Type B pancreatic cell (in vitro differentiated cells): ENCODE data around the gene EN1. TPM values are rescaled to one million over a fixed set of nuclear protein-coding genes. Genes with fewer than 3 reads are reported as not detected.

Experiments used
- DNase-seq: peaks from one replicate; pipeline ENCODE4 v3.0.0; 2021; ENCODE audit warnings: mixed read lengths; ENCODE audit not compliant: unreplicated experiment; ENCODE audit errors: extremely low spot score
- H3K27ac Mint-ChIP-seq: 2 replicates; pipeline ENCODE4 v1.8.0; 2021; ENCODE audit warnings: mild to moderate bottlenecking, mixed read lengths
- H3K27me3 Mint-ChIP-seq: 2 replicates; pipeline ENCODE4 v1.8.0; 2021; ENCODE audit warnings: mixed read lengths
- H3K36me3 Mint-ChIP-seq: 2 replicates; pipeline ENCODE4 v1.8.0; 2021; ENCODE audit warnings: mixed read lengths
- H3K4me1 Mint-ChIP-seq: one replicate; pipeline ENCODE4 v1.8.0; 2021; ENCODE audit warnings: mixed read lengths; ENCODE audit not compliant: unreplicated experiment
- H3K4me3 Mint-ChIP-seq: 2 replicates; pipeline ENCODE4 v1.8.0; 2021; ENCODE audit warnings: mild to moderate bottlenecking, mixed read lengths
- H3K9me3 Mint-ChIP-seq: 2 replicates; pipeline ENCODE4 v1.8.0; 2021; ENCODE audit warnings: mixed read lengths
- total RNA-seq: library from RNA; stranded (reverse); gene quantifications from 2 replicates; pipeline ENCODE4 v1.2.1, GENCODE V29; 2021; ENCODE audit warnings: low replicate concordance
- TF ChIP-seq, protein P1 (sequence below): fragments of 200-600 bp; sonication (generic); conservative IDR thresholded peaks from 2 replicates; pipeline ENCODE4 v1.5.0; 2021; ENCODE audit warnings: antibody characterized with exemption, mild to moderate bottlenecking

EN1 gene
- total RNA-seq, 1 donor from 2014 or later: 2.7 TPM

GRCh38 chr2:118858485-118859156 lies 11.2 kb upstream of the EN1 start:
- Mint-ChIP-seq H3K27ac (no peak overlapping the region), H3K4me1 (no peaks in the 10 kb centered on the region), H3K9me3 (no peaks in the 10 kb centered on the region), H3K36me3 (no peaks in the 10 kb centered on the region), H3K4me3 (no peak overlapping the region), H3K27me3 (peaks cover 100% of the 10 kb centered on the region)
- TF ChIP-seq, protein P1, sequence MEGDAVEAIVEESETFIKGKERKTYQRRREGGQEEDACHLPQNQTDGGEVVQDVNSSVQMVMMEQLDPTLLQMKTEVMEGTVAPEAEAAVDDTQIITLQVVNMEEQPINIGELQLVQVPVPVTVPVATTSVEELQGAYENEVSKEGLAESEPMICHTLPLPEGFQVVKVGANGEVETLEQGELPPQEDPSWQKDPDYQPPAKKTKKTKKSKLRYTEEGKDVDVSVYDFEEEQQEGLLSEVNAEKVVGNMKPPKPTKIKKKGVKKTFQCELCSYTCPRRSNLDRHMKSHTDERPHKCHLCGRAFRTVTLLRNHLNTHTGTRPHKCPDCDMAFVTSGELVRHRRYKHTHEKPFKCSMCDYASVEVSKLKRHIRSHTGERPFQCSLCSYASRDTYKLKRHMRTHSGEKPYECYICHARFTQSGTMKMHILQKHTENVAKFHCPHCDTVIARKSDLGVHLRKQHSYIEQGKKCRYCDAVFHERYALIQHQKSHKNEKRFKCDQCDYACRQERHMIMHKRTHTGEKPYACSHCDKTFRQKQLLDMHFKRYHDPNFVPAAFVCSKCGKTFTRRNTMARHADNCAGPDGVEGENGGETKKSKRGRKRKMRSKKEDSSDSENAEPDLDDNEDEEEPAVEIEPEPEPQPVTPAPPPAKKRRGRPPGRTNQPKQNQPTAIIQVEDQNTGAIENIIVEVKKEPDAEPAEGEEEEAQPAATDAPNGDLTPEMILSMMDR: no peak
- peak; percentile 64 for DNase-seq

GRCh38 chr2:118857677-118858484 lies 10.4 kb upstream of the EN1 start:
- Mint-ChIP-seq H3K9me3 (no peaks in the 10 kb centered on the region), H3K4me3 (peak overlapping the region; percentile 18), H3K27ac (no peak overlapping the region), H3K4me1 (no peaks in the 10 kb centered on the region), H3K36me3 (no peaks in the 10 kb centered on the region), H3K27me3 (peaks cover 100% of the 10 kb centered on the region)
- TF ChIP-seq, protein P1: no peak
- peak; percentile 36 for DNase-seq

DNA sequence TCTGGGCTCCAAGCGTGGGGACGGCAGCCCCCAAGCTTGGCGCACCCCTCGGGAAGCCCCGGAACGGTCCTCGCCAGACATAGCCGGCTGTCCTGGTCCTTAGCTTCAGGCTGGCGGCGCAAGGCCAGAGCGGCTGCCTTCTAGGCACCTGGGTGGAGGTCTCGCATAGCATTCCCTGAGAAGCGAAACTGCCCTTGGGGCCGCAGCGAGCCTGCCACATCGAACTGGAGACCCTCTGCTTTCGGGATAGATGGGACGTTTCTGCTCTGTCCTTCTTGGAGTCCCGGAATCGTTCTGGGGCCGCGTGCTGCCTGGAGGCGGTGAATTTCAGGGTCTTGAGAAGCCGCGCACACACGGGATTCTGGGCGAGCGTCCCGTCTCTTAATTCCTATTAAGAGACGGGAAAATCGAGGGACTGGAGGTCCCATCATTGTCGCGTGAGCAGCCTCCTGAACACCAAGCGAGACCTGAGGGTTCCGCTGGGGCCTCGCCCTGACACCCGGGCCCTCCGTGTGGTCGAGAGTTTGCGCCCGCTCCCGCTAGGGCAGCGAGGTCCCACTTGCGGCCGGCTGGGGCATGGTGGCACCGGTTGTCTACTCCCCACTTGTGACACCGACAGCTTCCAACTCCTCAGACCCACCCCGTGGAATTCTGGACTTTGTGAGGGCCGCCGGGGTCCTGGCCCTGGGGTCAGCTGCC lies 9.7 kb upstream of the EN1 start:
- peaks cover 100% of the 10 kb centered on the region for H3K27me3 Mint-ChIP-seq
- no peaks in the 10 kb centered on the region for H3K36me3 Mint-ChIP-seq
- DNase-seq: peak; percentile 64
- no peak overlapping the region for H3K27ac Mint-ChIP-seq
- H3K4me1 Mint-ChIP-seq: no peaks in the 10 kb centered on the region
- H3K4me3 Mint-ChIP-seq: no peak overlapping the region
- TF ChIP-seq, protein P1: no peak
- no peaks in the 10 kb centered on the region for H3K9me3 Mint-ChIP-seq

GRCh38 chr2:118856330-118856977 lies 9.0 kb upstream of the EN1 start:
- DNase-seq: peak; percentile 55
- H3K27me3 Mint-ChIP-seq: peaks cover 100% of the 10 kb centered on the region
- peaks cover 4% of the 10 kb centered on the region for H3K4me1 Mint-ChIP-seq
- H3K9me3 Mint-ChIP-seq: no peaks in the 10 kb centered on the region
- H3K27ac Mint-ChIP-seq: no peak overlapping the region
- TF ChIP-seq, protein P1: no peak
- no peaks in the 10 kb centered on the region for H3K36me3 Mint-ChIP-seq
- H3K4me3 Mint-ChIP-seq: peak overlapping the region; percentile 7

DNA sequence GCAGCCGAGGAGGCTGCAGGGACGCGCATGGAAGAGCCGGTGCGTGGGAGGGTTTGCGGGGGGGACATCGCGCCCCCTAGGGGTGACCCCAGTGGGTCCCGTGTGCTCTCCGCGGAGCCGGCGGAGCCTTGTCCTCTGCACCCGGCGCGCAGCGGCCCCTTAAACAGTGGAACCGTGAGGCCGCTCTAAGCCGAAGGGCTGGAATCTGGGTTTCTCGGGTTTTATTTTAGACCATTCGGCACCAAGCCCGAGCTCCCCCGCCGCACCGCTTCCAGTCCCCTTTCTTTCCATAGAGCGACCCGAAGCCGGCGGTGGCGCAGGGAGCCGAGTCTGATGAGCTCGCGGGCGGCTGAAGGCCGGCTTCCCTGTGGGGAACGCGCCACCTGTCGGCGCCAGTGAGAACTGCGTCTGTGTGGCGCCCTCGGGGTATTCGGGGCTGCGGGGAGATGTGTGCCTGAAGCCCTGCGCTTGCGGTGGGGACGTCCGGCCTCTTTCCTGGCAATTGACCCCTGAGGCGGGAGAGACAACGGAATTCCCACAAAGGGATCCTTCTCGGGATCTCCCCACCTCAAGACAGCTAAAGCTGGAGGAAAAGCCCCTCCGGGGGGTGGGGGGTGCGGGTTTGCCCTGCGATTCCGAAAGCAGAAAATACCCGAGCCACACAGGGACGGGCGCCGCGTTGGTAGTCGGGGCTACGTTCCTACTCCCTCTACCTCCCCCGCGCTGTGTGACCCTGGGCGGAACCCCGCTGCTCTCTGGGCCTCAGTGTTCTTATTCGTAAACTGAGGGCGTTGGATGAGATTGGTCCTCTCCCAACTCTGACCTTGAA lies 8.2 kb upstream of the EN1 start:
- Mint-ChIP-seq H3K27ac (no peak overlapping the region), H3K4me1 (peaks cover 4% of the 10 kb centered on the region), H3K4me3 (peak overlapping the region; percentile 68), H3K9me3 (no peaks in the 10 kb centered on the region), H3K36me3 (no peaks in the 10 kb centered on the region), H3K27me3 (peaks cover 100% of the 10 kb centered on the region)
- TF ChIP-seq, protein P1: peak; percentile 94
- peak; percentile 95 for DNase-seq
